GM12878 (cell line): ENCODE data around the gene NLGN4X. TPM values are rescaled to one million over a fixed set of nuclear protein-coding genes. Genes with fewer than 3 reads are reported as not detected.
A peak's percentile ranks its signal among the peaks of the same experiment; 100 is the strongest.

Experiments
- ATAC-seq: fragments of 200-7000 bp; cut with Tn5 transposase; 3 replicates; pipeline ENCODE4 v1.9.1; 2020; ENCODE audit warnings: mild to moderate bottlenecking, moderate library complexity
- BruUV-seq: library from RNA; stranded (reverse); fragments of 400-500 nt; replicated peaks from 2 replicates; lab custom pipeline; 2021; lab: Mats Ljungman, UMichigan
- CTCF ChIA-PET: fragments of 300-600 bp; sonication (Branson Sonifier 250); formaldehyde crosslinking; extraction: SDS; loops from one replicate; lab custom pipeline; 2021; ENCODE audit warnings: inconsistent platforms; lab: Yijun Ruan, JAX
- POLR2A ChIA-PET: fragments of 350-600 bp; formaldehyde crosslinking; extraction: SDS; loops from one replicate; lab custom pipeline; 2021; ENCODE audit warnings: inconsistent platforms; lab: Charles Lee
- RAD21 ChIA-PET: fragments of 300-600 bp; sonication (Branson Sonifier 250); formaldehyde crosslinking; loops from one replicate; lab custom pipeline; 2023; ENCODE audit warnings: antibody characterized with exemption; ENCODE audit not compliant: unreplicated experiment; lab: Charles Lee
- SMC1A ChIA-PET: fragments of 300-600 bp; sonication (Branson Sonifier 250); formaldehyde crosslinking; loops from one replicate; lab custom pipeline; 2023; ENCODE audit not compliant: unreplicated experiment, uncharacterized antibody; lab: Charles Lee
- DNase-seq: peaks from one replicate; pipeline ENCODE4 v3.0.0-alpha.2; 2011; ENCODE audit warnings: low read depth, low spot score
- FAIRE-seq: peaks from 3 replicates; lab custom pipeline; 2011; peaks lifted over from hg19 to GRCh38; lab: Jason Lieb, UNC
- H2AFZ ChIP-seq: 2 replicates; pipeline ENCODE4 v1.6.0; 2011; ENCODE audit warnings: low read depth, low read length, control low read depth; ENCODE audit not compliant: control insufficient read depth
- H3K27ac ChIP-seq: 2 replicates; pipeline ENCODE4 v1.5.1; 2011; ENCODE audit warnings: control low read depth; ENCODE audit not compliant: control insufficient read depth, insufficient read depth
- H3K27me3 ChIP-seq, 2 experiments: replicated peaks in 1 of 2; 2 replicates each; pipeline versions ENCODE4 v1.6.0 to v1.6.1; 2011; ENCODE audit warnings: low read length in 1 of 2; ENCODE audit not compliant: control insufficient read depth in 2 of 2, insufficient read depth in 2 of 2
- H3K36me3 ChIP-seq, 2 experiments: 2 replicates each; pipeline ENCODE4 v1.5.1; 2011; ENCODE audit warnings: low read length in 1 of 2; ENCODE audit not compliant: control insufficient read depth in 2 of 2, insufficient read depth in 2 of 2
- H3K4me1 ChIP-seq: 2 replicates; pipeline ENCODE4 v1.6.1; 2011; ENCODE audit warnings: mild to moderate bottlenecking, low read length, moderate library complexity, mixed read lengths; ENCODE audit not compliant: control insufficient read depth, insufficient read depth
- H3K4me2 ChIP-seq: 2 replicates; pipeline ENCODE4 v1.6.0; 2011; ENCODE audit warnings: control low read depth; ENCODE audit not compliant: control insufficient read depth, insufficient read depth
- H3K4me3 ChIP-seq: fragments of 200-600 bp; sonication (generic); 2 replicates; pipeline ENCODE4 v1.5.1; 2016
- H3K79me2 ChIP-seq: 2 replicates; pipeline ENCODE4 v1.6.0; 2011; ENCODE audit warnings: low read length; ENCODE audit not compliant: control insufficient read depth, insufficient read depth
- H3K9ac ChIP-seq: 2 replicates; pipeline ENCODE4 v1.8.0; 2011; ENCODE audit warnings: low read length, control low read depth, mixed read lengths; ENCODE audit not compliant: control insufficient read depth, insufficient read depth
- H3K9me3 ChIP-seq: replicated peaks from 3 replicates; pipeline ENCODE4 v1.5.1; 2011; ENCODE audit warnings: mild to moderate bottlenecking, low read length; ENCODE audit not compliant: control insufficient read depth, insufficient read depth
- H4K20me1 ChIP-seq: 2 replicates; pipeline ENCODE4 v1.6.0; 2011; ENCODE audit not compliant: control insufficient read depth, insufficient read depth
- CEBPB ChIP-seq, 2 experiments: fragments of 150-350 bp in 1 of 2; IDR thresholded peaks; 2 replicates each; pipeline ENCODE4 v1.6.1; 2012 to 2014; ENCODE audit warnings: low read depth in 2 of 2, low read length in 2 of 2, borderline replicate concordance in 1 of 2, inconsistent platforms in 1 of 2
- CUX1 ChIP-seq: IDR thresholded peaks from 2 replicates; pipeline ENCODE4 v1.6.1; 2012; ENCODE audit warnings: improper control_type of control experiment, low read depth, low read length; ENCODE audit not compliant: insufficient replicate concordance
- NKRF ChIP-seq: fragments of 450-650 bp; conservative IDR thresholded peaks from 2 replicates; pipeline ENCODE4 v1.6.1; 2017; ENCODE audit warnings: mild to moderate bottlenecking, moderate library complexity
- POU2F2 ChIP-seq: IDR thresholded peaks from 3 replicates; pipeline ENCODE4 v1.6.1; 2011; ENCODE audit warnings: low read depth, mild to moderate bottlenecking, low read length, borderline replicate concordance
- RUNX3 ChIP-seq: IDR thresholded peaks from 2 replicates; pipeline ENCODE4 v1.6.1; 2012; ENCODE audit warnings: low read length, inconsistent platforms
- SPI1 ChIP-seq: IDR thresholded peaks from 2 replicates; pipeline ENCODE4 v1.6.1; 2011; ENCODE audit warnings: low read depth, mild to moderate bottlenecking, low read length, moderate library complexity, borderline replicate concordance; ENCODE audit not compliant: insufficient read depth
- TCF12 ChIP-seq: IDR thresholded peaks from 2 replicates; pipeline ENCODE4 v1.6.1; 2011; ENCODE audit warnings: low read depth, mild to moderate bottlenecking, low read length
- in situ Hi-C: fragments of 300-500 bp; cut with MboI; formaldehyde crosslinking; loops from 9 replicates; pipeline ENCODE4 v1.14.3; 2018; ENCODE audit warnings: mixed read lengths
- intact Hi-C: fragments of 100-400 bp; cut with micrococcal nuclease; formaldehyde crosslinking; loops from one replicate; pipeline ENCODE4 v1.14.2; 2022; ENCODE audit not compliant: unreplicated experiment
- polyA plus RNA-seq, 11 experiments: library from polyadenylated mRNA; depleted of rRNA in 4 of 11; unstranded in 6 of 11; stranded (reverse) in 5 of 11; fragments of >200 nt; fragmentation: Nextera tagmentation in 4 of 11; fragmentation: Illumina TruSeq in 1 of 11; extraction: Ambion mirVana in 4 of 11; extraction: Trizol in 1 of 11; gene quantifications; 1 replicate in 1 of 11; 2 replicates in 10 of 11; pipeline versions ENCODE4 v1.2.1 to v1.2.3, GENCODE V29; 2011 to 2016; ENCODE audit warnings: inconsistent platforms in 2 of 11, missing spikeins in 2 of 11, low read depth in 1 of 11
- total RNA-seq, 4 experiments: library from RNA; depleted of rRNA in 3 of 4; stranded (reverse); fragments of >200 nt in 3 of 4; fragmentation: Illumina TruSeq in 1 of 4; extraction: Trizol in 1 of 4; gene quantifications; 2 replicates each; pipeline versions ENCODE4 v1.2.1 to v1.2.3, GENCODE V29; 2013 to 2021

NLGN4X gene
- total and polyA plus RNA-seq, 10 of the 15 experiments (the other 5 are each of a cell fraction or from before 2014, with no cell fraction given) = 0.02 to 1.5 (median 0.09) TPM; not detected in 2

- intact Hi-C loops = no loop called here
- Histone ChIP-seq H2AFZ (no peak overlapping the region), H3K4me3 (no peak overlapping the region), H3K79me2 (no peaks in the 10 kb centered on the region), H3K36me3 (no peaks in the 10 kb centered on the region), H3K9me3 (no peaks in the 10 kb centered on the region), H3K9ac (no peak overlapping the region), H3K4me2 (no peak overlapping the region), H3K4me1 (no peaks in the 10 kb centered on the region), H4K20me1 (no peaks in the 10 kb centered on the region), H3K27ac (no peak overlapping the region), H3K27me3 (no peaks in the 10 kb centered on the region)
- DNase-seq (no peak), ATAC-seq (no peak), FAIRE-seq (no peak)
- BruUV-seq = no TSS peak
- POLR2A ChIA-PET = no interaction called here
- in situ Hi-C loops = no loop called here
- CTCF ChIA-PET = no interaction called here
- TF ChIP-seq CEBPB (IDR thresholded peaks at IDR 0.05; ENCODE audit: borderline replicate concordance in 1 of 2, low read depth in 2 of 2, low read length in 2 of 2) (no peak), SPI1 (no peak), POU2F2 (no peak)
- RAD21 ChIA-PET = no interaction called here
- SMC1A ChIA-PET = no interaction called here
Observed at GRCh38 chrX:6131287-6131686, 97.4 kb downstream of the NLGN4X start.

- Histone ChIP-seq H3K4me2 (no peak overlapping the region), H3K79me2 (no peaks in the 10 kb centered on the region), H3K27me3 (no peaks in the 10 kb centered on the region), H3K36me3 (no peaks in the 10 kb centered on the region), H4K20me1 (no peaks in the 10 kb centered on the region), H3K9ac (no peak overlapping the region), H3K4me3 (no peak overlapping the region), H3K4me1 (no peaks in the 10 kb centered on the region), H3K27ac (no peak overlapping the region), H3K9me3 (no peaks in the 10 kb centered on the region), H2AFZ (no peak overlapping the region)
- FAIRE-seq (no peak), DNase-seq (no peak), ATAC-seq (peak; percentile 72)
- BruUV-seq = no TSS peak
- in situ Hi-C loops = no loop called here
- RAD21 ChIA-PET = interaction anchor here (1.1 to 1.4 kb wide), 3 partner anchors 12 to 93 kb away, joined by 3 to 4 read pairs (median 3); no protein-coding TSS in a partner anchor
- POLR2A ChIA-PET = interaction anchor here (1.2 kb wide), 1 partner anchor 16 kb away, joined by 4 read pairs; no protein-coding TSS in a partner anchor
- CTCF ChIA-PET = interaction anchor here (0.8 to 1.5 kb wide), 7 partner anchors 9 to 235 kb away, joined by 3 to 5 read pairs (median 3); no protein-coding TSS in a partner anchor
- intact Hi-C loops = no loop called here
- SMC1A ChIA-PET = interaction anchor here (1.1 to 1.7 kb wide), 4 partner anchors 19 to 234 kb away, joined by 3 to 4 read pairs (median 4); no protein-coding TSS in a partner anchor
- TF ChIP-seq RUNX3 = no peak
- no peak for TF ChIP-seq SPI1
- no peak for TF ChIP-seq TCF12
- TF ChIP-seq CUX1 = no peak
- no peak for TF ChIP-seq NKRF
Observed at GRCh38 chrX:6129195-6129594, 99.5 kb downstream of the NLGN4X start.
